ENCODE data around the gene NDST3. TPM values are rescaled to one million over a fixed set of nuclear protein-coding genes. Genes with fewer than 3 reads are reported as not detected.

The NDST3 gene
- total and polyA plus RNA-seq, 2 of the 13 experiments (the other 11 are each of a cell fraction or from before 2014, with no cell fraction given), result not detected

DNA sequence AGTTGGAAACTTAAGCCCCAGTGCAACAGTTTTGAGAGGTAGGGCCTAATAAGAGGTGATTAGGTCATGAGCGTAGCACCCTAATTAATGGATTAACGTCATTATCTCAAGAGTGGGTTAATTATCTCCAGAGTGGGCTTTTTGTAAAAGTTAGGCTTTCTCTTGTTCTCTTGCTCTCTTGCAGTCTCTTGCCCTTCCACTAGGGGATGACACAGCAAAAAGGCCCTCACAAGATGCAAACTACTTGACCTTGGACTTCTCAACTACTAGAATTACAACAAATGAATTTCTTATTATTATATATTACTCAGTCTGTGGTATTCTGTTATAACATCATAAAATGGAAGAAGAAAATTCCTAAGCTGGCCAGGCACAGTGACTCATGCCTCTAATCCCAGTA, 22.1 kb upstream of the NDST3 start:
- Histone ChIP-seq H3K4me3 (replicated peaks in 1 of 3; ENCODE audit: insufficient read depth in 1 of 3, low read depth in 2 of 3, low read length in 3 of 3) (no peak overlapping the region), H3K27me3 (ENCODE audit: control insufficient read depth in 1 of 2, insufficient read depth in 2 of 2, low read length in 2 of 2) (no peaks in the 10 kb centered on the region), H3K4me2 (ENCODE audit: low read depth, low read length) (no peak overlapping the region), H3K9ac (ENCODE audit: insufficient read depth, low read depth, low read length) (no peak overlapping the region), H3K9me3 (ENCODE audit: low read length) (no peaks in the 10 kb centered on the region), H3K27ac (ENCODE audit: extremely low read length, insufficient read depth, low read length) (no peak overlapping the region), H2AFZ (ENCODE audit: low read length) (no peak overlapping the region), H4K20me1 (ENCODE audit: insufficient read depth, low read length) (no peaks in the 10 kb centered on the region), H3K79me2 (ENCODE audit: insufficient read depth, low read length) (no peaks in the 10 kb centered on the region), H3K36me3 (replicated peaks in 1 of 2; ENCODE audit: control insufficient read depth in 1 of 2, insufficient read depth in 2 of 2, low read length in 2 of 2) (no peaks in the 10 kb centered on the region), H3K4me1 (ENCODE audit: insufficient read depth, low read length) (no peaks in the 10 kb centered on the region)
- FAIRE-seq (no peak), DNase-seq (ENCODE audit: low spot score) (no peak), ATAC-seq (no peak)
- WGBS (ENCODE audit: low lambda C conversion rate), result 24% methylated on average over 2 of the region's 2 CpGs
- BruUV-seq (replicated peaks), result no TSS peak
- intact Hi-C loops (cut with micrococcal nuclease; ENCODE audit: unreplicated experiment), result no loop called here
- CTCF ChIA-PET (ENCODE audit: low intra/inter-chr PET ratio, low total read pairs), result no interaction called here
- TF ChIP-seq NFE2L2 (IDR thresholded peaks at IDR 0.05; ENCODE audit: low read length) (peak; percentile 74; the same call in 1 of the 2 replicates), REXO4 (CRISPR knock-in tag; IDR thresholded peaks at IDR 0.05; ENCODE audit: borderline replicate concordance) (no peak)
- in situ Hi-C loops (cut with HindIII; ENCODE audit: extremely low pct_ligation_motif_present, low pct_unique_long_range_greater_than_20kb), result no loop called here
- POLR2A ChIA-PET, result no interaction called here

GRCh38 chr4:118014831-118015230, 19.5 kb upstream of the NDST3 start:
- Histone ChIP-seq H3K4me1 (ENCODE audit: insufficient read depth, low read length) (no peaks in the 10 kb centered on the region), H3K9ac (ENCODE audit: insufficient read depth, low read depth, low read length) (no peak overlapping the region), H3K36me3 (replicated peaks in 1 of 2; ENCODE audit: control insufficient read depth in 1 of 2, insufficient read depth in 2 of 2, low read length in 2 of 2) (no peaks in the 10 kb centered on the region), H3K27ac (ENCODE audit: extremely low read length, insufficient read depth, low read length) (no peak overlapping the region), H3K4me2 (ENCODE audit: low read depth, low read length) (no peak overlapping the region), H3K27me3 (ENCODE audit: control insufficient read depth in 1 of 2, insufficient read depth in 2 of 2, low read length in 2 of 2) (no peaks in the 10 kb centered on the region), H3K4me3 (replicated peaks in 1 of 3; ENCODE audit: insufficient read depth in 1 of 3, low read depth in 2 of 3, low read length in 3 of 3) (no peak overlapping the region), H3K9me3 (ENCODE audit: low read length) (no peaks in the 10 kb centered on the region), H3K79me2 (ENCODE audit: insufficient read depth, low read length) (no peaks in the 10 kb centered on the region), H2AFZ (ENCODE audit: low read length) (no peak overlapping the region), H4K20me1 (ENCODE audit: insufficient read depth, low read length) (no peaks in the 10 kb centered on the region)
- ChIA-PET POLR2A (no interaction called here), CTCF (ENCODE audit: low intra/inter-chr PET ratio, low total read pairs) (no interaction called here)
- in situ Hi-C loops (cut with HindIII; ENCODE audit: extremely low pct_ligation_motif_present, low pct_unique_long_range_greater_than_20kb), result no loop called here
- 0% methylated on average over 3 of the region's 3 CpGs for WGBS (ENCODE audit: low lambda C conversion rate)
- TF ChIP-seq, protein P1, sequence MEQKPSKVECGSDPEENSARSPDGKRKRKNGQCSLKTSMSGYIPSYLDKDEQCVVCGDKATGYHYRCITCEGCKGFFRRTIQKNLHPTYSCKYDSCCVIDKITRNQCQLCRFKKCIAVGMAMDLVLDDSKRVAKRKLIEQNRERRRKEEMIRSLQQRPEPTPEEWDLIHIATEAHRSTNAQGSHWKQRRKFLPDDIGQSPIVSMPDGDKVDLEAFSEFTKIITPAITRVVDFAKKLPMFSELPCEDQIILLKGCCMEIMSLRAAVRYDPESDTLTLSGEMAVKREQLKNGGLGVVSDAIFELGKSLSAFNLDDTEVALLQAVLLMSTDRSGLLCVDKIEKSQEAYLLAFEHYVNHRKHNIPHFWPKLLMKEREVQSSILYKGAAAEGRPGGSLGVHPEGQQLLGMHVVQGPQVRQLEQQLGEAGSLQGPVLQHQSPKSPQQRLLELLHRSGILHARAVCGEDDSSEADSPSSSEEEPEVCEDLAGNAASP (CRISPR knock-in tag; IDR thresholded peaks at IDR 0.05; ENCODE audit: borderline replicate concordance), result no peak
- TF ChIP-seq, protein P2, sequence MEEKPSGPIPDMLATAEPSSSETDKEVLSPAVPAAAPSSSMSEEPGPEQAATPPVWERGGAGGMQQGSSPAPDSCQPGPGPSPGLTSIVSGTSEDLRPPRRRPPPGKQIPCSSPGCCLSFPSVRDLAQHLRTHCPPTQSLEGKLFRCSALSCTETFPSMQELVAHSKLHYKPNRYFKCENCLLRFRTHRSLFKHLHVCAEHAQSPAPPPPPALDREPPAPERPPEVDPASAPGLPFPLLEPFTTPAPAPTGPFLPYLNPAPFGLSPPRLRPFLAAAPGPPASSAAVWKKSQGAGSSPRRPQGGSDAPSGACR (CRISPR knock-in tag; IDR thresholded peaks at IDR 0.05), result no peak
- TF ChIP-seq ZNF75D (CRISPR knock-in tag; IDR thresholded peaks at IDR 0.05; ENCODE audit: borderline replicate concordance) (no peak), NCOA2 (CRISPR knock-in tag; IDR thresholded peaks at IDR 0.05) (no peak), ZNF83 (CRISPR knock-in tag; IDR thresholded peaks at IDR 0.05; ENCODE audit: borderline replicate concordance) (no peak), ZBTB20 (CRISPR knock-in tag; IDR thresholded peaks at IDR 0.05; ENCODE audit: borderline replicate concordance, low read depth) (no peak), SIN3B (IDR thresholded peaks at IDR 0.05; ENCODE audit: low read length) (no peak), FOXC1 (CRISPR knock-in tag; IDR thresholded peaks at IDR 0.05; ENCODE audit: borderline replicate concordance) (no peak), KDM5B (CRISPR knock-in tag; IDR thresholded peaks at IDR 0.05; ENCODE audit: borderline replicate concordance) (no peak)
- FAIRE-seq, result no peak
- DNase-seq (ENCODE audit: low spot score), result no peak
- intact Hi-C loops (cut with micrococcal nuclease; ENCODE audit: unreplicated experiment), result no loop called here
- no TSS peak for BruUV-seq (replicated peaks)
- ATAC-seq, result no peak
